Measurements from ENCODE around the gene RHOT2.

DNA sequence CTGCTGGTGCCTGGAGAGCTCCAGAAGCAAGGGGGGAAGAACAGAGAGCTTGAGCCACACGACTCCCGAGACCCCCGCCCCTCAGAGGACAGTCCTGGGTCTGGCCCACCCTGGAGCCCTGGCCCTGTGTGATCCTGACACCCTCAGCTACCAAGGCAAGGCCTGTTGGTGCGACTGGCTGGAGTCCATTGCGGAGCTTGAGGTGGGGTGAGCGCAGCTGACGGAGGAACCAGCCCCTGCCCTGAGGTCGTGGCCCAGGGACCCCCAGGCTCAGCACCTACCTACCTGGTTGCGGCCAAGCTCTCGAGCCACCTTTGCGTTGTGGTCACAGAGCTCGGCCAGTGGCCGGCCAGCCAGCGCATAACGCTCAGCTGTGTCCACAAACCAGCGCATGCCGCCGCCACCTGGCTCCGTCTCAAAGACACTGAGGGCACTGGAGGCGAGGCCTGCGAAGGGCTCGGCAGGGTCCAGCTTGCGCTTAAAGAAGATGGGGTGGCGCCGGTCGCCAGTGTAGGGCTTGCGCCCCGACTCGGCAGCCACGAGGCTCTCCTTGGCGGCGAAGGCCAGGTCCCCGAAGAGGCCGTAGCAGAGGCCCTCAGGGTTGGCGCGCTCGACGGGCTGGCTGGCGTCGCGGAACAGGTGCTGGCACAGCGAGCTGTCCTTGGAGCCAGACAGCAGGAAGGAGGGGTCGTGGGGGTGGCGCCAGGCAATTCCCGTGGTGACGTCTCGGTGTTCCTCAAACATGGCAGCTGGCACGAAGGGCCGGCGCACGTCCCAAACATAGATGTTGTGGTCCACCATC lies 18.7 kb downstream of the RHOT2 start:
- TF ChIP-seq CTCF (optimal IDR thresholded peaks at IDR 0.05 in 1 of 3, IDR thresholded peaks at IDR 0.05 in 1 of 3, conservative IDR thresholded peaks at IDR 0.05 in 1 of 3; ENCODE audit: extremely low read depth in 1 of 3, insufficient read depth in 2 of 3, low read length in 3 of 3) (no peak), EZH2 (IDR thresholded peaks at IDR 0.05; ENCODE audit: low read length) (no peak)

All from keratinocyte (primary cell).